HG03342 (cell line): Measurements from ENCODE around the gene ENTPD8.
A peak's percentile ranks its signal among the peaks of the same experiment; 100 is the strongest.
"Not testable (repeated sequence)": the region's sequence is repeated elsewhere in the genome, so short reads cannot be mapped to it uniquely, and the experiment has no call there.

Experiments used
- ATAC-seq: cut with Tn5 transposase; IDR thresholded peaks from one replicate; pipeline ENCODE4 v1.9.1; 2021; ENCODE audit warnings: mild to moderate bottlenecking, moderate library complexity; ENCODE audit not compliant: unreplicated experiment

ENTPD8 gene

DNA sequence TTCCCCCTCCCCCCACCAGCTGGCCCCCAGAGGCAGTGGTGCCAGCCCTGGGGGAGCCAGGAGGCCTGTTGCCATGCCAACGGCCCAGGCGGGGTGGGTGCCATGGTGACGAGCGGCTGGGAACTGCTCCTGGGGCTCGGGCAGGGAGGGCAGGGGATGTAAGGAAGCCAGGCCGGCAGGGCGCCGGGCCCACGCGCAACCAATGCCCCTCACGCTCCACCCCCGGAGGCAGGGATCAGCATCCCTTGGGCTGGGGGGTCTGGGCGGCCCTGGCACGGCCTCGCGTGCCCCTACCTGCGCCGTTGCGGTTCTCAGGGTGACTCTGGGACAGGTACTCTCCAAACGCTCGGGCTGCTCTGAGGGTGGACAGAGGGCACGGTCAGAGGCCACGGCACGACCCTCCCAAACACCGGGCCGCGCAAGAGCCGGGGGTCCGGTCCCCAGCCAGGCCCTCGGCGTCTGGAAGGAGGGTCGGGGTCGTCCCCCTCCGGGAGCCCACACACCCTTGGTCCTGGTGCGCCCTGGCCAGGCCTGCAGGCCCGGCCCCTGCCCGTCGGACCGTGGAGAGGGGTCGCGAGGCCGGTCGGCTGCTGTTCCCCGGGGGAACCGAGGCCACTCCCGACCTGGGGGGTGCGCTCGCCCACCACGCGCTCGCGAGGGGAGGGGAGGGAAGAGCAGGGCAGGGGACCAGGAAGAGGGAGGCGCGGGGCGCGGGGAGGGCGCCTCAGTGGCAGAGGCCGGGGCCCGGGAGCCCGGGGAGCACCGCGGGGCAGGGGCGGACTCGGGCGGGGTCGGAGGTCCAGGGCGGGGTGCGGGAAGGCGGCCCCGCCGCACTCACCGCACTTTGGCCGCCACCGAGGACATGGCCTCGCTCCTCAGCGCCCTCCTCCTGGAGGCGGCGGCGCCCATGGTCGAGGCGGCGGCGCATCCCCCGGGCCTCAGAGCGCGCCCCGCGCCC lies 17.3 kb upstream of the ENTPD8 start:
- peak; percentile 7 for ATAC-seq

DNA sequence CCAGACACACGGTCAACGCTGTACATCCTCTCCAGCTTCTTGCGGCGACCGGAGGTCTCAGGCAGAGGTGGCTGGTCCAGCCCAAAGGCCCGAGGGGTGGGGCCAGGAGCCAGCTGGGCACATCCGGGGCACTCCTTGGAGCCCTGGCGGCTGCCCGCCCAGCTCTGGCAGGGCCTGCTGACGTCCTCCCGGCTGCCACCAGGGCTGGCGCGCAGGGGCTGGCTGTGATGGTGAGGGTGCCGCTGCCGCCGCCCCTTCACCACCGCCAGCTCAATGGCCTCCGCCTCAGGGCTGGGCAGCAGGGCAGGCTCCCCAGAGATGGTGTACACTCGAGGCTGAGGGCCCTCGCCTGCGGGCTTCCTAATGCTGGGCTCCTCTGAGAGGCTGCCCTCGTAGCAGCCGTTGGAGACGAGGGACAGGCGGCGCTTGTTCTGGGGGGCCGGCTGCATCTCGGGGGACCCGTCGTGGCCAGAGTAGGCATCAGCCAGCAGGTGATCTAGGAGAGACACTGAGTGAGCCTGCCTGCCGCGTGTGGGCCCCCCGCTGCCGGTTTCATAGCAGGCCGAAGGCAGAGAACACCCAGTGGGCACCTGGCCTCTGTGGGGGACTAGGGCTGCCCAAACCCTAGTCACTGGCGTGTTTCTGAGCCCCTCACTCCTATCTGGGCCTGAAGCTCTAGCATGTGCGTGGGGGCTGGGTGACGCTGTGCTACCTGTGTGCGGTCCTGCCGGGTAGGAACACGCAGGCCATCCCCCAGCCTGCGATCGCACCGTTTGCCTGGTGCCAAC lies 16.4 kb upstream of the ENTPD8 start:
- no peak for ATAC-seq

DNA sequence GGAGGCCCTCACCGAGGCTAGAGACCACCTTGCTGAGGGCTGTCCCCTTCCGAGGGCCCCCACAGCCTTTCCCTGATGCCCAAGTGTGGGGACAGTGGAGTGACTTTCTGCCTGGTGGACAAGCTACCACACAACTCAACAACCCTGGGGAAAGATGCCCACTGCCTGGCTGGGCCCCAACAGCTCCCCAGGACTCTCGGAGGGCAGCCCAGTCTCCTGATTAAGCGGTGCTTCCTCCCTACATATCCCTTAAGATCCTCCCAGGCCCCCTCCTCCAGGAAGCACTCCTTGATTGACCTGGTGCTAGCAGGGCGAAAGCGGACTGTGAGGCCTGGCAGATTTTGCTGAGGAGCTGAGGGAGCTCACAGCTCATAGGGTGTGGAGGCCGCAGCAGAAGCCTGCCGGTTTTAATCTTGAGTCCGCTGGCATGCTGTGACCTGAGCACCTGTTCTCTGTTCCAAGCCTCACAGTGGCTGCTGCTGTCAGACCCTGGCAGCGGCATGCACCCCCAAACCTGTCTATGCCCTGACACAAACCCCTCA lies 15.8 kb upstream of the ENTPD8 start:
- no peak for ATAC-seq

DNA sequence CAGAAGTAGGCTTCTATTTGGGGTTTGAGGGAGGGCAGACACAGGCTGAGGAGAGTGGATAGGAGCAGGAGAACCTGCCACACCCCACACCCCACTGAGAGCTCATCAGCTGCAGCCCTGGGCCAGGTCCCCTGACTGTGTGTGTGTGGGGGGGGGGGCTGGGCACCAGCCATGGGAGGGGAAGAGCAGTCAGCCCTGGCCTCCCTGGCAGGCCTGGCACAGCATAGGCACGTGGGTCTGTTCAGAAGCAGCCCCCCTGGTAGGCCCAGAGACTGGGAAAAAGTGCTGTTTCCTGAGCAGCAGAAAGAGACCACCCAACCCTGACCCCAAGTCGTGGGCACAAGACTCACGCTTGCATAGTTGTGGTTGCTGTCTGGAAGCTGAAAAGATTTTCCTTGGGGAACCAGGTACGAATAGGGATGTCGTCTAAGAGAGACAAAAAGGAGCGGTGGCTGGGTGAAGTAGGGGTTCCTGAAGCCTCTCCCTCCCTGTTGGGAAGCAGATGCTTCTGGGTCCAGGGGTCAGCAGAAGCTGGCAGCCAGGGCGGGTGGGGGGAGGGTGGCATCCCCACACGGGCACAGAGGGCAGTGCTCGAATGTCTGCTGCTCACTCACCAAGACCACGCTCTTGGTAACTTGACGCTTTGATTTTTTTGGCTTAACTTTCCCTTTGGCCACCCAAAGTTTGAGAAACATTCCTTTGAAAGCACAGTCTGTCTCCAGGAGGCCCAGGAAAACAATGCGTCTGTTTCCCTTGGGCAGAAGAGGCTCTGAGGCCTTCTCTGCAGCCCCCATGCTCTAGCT lies 15.1 kb upstream of the ENTPD8 start:
- ATAC-seq = no peak

DNA sequence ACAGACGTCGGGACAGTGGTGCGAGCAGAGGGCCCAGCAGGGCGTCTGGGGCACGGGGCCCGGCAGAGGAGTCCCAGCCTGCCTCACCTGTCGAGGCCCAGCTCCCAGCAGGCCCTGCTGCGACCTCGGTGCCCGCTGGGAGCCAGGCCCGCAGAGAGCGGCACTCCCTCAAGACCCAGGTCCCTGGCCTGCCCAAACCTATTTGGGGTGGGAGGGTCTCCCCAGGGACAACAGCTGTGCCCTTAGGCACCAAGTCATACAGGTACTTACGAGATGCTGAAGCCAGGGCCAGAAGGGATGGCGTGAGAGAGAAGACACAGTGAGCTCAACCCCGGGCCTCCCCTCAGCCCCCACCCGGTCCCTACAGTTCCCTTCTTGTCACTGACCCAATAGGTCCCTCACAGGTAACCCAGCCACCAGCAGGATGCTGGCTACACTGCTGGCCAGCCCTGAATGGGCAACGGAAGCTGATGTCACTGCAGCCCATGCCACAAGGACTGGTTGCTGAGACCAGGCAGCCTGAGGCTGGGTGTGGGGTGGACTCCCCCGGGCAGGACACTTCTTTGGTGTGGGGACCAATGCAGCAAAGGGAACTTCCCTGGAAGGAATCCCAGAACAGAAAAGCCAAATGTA lies 14.3 kb upstream of the ENTPD8 start:
- no peak for ATAC-seq

DNA sequence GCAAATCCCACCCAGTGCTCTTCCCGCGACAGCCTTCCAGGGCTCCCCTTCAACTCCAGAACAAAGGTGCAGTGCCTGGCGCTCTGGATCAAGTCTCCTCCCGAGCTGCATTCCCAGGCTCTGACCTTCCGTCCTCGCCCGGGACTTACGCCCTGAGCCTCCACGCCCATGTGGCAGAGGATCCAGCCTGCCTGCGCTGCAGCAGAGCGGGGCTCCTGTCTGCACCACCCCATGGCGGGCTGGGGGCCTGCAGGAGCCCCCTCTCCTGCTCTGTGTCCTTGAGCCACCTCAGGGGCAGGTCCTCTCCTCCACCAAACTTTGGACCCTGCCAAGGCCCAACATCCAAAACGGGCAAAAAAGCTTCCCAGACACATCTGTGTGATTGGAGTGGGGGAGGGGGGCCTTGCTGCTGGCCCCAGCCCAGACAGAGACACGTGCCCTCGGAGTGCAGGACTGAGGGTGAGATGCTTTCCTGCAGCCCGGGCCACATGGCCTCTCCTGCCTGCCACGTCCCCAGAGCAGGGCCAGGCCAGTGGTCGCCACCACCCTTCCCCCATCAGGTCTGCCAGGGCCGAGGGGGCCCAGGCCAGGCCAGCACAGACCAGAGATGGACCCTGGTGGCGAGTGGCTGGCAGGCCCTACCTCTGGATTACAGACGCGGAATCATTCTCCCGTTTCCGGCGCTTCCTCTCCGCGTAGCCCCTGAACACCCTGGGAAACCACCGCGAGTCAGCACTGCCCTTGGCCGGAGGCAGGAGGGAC lies 13.6 kb upstream of the ENTPD8 start:
- ATAC-seq = no peak

DNA sequence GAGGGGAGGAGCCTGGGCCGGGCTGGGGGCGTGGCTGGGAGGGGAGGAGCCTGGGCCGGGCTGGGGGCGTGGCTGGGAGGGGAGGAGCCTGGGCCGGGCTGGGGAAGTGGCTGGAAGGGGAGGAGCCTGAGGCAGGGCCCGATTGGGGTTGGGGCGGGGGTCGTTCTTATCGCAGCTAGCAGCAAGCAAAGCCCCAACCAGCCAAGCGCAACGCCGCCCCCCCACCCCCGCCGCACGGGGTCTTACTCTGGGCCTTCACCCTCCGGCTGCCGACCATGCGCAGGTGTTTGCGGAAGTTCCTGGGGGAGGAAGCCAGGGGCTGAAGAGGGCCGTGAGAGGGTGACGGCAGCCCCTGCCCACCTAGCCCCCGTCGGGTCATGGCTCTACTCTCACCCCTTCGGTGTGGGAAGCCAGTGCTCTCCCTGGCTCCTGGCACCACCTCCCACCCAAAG lies 13.0 kb upstream of the ENTPD8 start:
- ATAC-seq = no peak

DNA sequence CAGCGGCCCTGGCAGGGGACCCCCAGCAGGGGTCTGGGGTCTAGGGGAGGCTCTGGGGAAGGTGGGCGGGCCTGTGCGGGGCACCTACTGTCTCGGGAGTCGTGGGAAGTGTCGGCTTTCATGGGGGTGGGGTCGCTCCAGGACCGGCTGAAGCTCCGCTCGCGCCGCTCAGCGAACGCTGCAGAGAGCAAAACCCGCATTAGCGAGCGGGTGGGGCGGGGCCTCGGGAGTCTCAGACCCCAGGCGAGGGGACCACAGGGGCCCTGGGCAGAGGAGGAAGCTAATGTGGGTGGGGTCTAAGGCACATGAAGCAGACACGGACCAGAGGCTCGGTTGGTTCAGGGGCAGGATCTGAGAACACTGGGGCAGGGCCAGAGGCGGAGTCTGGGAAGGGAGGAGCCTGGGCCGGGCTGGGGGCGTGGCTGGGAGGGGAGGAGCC lies 12.5 kb upstream of the ENTPD8 start:
- ATAC-seq = no peak

DNA sequence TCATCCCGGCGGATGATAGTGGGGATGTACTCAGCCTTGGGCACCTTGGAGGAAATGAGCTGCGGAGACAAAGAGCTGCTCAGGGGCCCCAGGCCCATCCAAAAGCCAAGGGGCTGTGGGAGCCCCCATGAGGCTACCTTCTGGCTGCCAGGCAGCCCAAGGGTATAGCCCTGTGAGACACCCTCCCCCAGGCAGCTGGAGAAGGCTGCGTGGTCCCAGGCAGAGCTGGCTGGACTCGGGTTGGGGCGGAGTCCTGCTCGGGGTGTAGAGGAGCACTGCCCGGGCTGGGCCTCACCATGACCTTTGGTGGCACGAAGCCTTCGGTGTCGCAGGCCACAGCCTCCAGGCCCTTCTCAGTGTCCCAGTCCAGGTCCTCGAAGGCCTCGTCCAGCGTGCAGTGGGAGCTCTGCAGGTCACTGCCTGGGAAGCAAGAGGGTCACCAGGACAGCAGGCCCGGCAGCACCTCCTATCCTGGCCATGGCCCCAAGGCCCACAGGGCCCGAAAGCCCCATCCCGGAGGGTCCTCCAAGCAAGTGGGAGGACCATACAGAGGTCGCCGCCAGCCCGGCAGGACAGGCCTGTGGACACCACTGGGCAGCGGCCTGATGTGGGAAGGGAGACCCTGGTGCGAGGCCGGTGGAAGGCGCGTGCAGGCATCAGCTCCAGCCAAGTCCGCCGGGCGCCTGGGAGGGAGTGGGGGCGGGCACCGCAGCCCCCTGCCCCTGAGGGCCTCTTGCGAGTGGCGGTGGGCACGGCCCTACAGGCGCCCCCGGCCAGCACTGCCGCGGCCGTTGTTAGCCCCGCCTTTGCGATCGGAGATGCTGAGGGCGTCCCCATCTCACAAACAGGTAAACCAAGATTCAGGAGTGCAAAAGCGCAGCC lies 11.8 kb upstream of the ENTPD8 start:
- ATAC-seq = no peak

DNA sequence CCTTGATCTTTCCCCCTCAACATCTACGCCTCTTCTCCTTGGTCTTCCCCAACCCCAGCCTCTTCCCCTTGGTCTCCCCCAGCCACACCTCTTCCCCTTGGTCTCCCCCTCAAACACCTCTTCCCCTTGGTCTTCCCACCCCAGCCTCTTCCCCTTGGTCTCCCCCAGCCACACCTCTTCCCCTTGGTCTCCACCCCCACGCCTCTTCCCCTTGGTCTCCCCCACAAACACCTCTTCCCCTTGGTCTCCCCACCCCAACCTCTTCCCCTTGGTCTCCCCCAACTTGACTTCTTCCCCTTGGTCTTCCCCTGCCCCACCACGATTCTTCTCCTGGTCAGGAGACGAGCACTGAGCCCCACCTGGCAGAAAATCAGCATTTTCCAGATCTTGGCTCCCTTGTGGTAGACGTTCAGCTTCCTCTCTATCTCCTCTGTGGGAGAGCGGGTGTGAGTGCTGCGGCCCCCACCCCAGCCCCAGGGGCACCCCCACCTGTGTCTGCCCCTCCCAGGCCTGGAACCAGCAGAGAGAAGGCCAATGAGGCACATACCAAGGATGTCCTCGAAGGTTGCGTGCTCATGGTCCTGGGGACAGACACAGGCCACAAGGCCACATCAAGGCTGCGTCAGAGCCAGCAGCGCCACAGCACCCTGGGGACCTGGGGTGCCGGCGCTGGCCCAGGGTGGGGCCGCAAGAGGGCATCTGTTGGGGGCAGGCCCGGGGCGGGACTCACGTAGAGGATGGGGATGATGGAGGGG lies 11.0 kb upstream of the ENTPD8 start:
- no peak for ATAC-seq

DNA sequence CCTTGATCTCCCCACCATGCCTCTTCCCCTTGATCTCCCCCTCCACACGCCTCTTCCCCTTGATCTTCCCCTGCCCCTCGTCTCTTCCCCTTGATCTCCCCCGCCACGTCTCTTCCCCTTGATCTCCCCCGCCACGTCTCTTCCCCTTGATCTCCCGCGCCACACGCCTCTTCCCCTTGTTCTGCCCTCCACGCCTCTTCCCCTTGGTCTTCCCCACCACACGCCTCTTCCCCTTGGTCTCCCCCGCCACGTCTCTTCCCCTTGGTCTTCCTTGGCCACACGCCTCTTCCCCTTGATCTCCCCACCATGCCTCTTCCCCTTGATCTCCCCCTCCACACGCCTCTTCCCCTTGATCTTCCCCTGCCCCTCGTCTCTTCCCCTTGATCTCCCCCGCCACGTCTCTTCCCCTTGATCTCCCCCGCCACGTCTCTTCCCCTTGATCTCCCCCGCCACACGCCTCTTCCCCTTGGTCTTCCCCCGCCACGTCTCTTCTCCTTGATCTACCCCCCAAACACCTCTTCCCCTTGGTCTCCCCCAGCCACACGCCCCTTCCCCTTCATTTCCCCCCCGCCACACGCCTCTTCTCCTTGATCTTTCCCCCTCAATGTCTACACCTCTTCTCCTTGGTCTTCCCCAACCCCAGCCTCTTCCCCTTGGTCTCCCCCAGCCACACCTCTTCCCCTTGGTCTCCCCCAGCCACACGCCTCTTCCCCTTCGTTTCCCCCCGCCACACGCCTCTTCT lies 10.3 kb upstream of the ENTPD8 start:
- not testable (repeated sequence) for ATAC-seq

DNA sequence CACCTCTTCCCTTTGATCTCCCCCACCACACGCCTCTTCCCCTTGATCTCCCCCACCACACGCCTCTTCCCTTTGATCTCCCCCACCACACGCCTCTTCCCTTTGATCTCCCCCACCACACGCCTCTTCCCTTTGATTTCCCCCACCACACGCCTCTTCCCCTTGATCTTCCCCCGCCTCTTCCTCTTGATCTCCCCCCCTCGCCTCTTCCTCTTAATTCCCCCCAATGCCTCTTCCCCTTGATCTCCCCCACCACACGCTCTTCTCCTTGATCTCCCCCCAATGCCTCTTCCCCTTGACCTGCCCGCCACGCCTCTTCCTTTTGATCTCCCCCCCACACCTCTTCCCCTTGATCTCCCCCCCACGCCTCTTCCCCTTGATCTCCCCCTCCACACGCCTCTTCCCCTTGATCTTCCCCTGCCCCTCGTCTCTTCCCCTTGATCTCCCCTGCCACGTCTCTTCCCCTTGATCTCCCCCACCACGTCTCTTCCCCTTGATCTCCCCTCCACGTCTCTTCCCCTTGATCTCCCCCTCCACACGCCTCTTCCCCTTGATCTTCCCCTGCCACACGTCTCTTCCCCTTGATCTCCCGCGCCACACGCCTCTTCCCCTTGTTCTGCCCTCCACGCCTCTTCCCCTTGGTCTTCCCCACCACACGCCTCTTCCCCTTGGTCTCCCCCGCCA lies 9.5 kb upstream of the ENTPD8 start:
- not testable (repeated sequence) for ATAC-seq

DNA sequence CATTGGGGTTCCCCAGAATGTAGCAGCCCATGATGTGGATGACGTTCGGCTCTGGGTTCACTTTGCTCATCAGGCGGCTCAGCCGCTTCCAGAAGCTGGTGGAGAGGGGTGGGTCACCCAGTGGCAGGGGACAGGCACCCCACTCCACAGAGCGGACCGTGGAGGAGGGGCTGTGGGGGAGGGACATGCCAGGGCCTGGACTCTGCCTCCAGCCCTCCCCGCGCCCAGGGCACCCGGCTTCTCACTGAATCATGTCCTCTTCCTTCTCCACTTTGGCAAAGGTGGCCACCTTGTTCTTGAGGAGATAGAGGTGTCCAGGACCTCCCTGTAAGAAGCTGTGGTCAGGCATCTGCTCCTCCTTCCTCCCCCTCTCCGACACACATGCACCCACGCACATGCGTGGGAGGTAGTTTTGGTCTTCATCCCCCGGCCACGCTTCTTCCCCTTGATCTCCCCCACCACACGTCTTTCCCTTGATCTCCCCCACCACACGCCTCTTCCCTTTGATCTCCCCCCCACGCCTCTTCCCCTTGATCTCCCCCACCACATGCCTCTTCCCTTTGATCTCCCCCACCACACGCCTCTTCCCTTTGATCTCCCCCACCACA lies 8.9 kb upstream of the ENTPD8 start:
- ATAC-seq = no peak

DNA sequence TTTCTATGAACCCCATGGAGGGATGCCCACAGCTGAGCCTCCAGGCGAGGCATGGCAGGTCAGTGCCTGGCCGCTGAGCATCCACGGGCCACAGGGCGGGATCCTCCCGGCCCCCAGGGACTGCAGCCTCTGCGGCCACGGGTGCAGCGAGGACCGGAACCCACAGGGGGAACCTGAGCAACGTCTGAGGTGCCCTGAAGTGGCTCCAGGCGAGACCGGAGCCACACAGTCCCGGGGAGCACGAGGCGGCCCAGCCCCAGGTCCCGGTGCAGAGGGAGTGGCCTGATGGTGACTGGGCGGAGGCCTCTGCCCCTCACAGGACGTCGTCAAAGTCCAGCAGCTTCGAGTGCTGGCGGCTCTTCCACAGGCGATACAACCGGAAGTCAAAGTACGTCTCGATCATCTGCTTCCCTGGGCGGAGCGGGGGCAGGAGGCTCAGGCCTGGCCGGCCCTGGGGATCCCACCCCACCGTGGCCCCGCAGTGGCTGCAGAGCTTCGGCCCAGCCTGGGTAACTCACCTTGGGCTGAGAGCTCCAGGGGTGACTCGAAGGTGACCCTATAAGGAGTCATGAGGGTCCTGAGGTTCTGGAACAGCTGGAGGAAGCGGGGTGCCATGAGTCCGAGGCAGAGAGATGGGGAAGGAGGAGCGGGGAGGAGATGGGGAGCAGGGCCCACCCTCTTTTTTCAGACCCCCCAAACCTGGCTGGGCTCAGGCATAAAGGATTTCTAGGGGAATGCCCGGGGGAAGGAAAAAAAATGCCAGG lies 8.1 kb upstream of the ENTPD8 start:
- no peak for ATAC-seq

DNA sequence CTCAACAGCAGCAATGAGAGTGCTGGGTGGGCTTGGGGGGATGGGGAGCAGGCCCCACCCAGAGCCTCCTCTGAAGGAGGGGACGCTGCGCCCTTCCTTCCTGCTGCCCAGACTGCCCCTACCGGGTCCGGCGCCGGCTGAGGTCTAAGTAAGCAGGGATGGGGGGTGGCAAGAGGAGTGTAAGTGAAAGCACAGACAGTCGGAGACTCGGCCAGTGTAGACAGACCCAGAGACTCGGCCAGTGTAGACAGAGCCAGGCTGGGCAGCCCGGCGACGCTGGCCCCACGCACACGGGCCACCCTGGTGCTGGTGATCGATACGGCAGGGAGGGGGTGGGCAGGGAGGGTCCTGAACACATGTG lies 7.4 kb upstream of the ENTPD8 start:
- no peak for ATAC-seq
